Mammary epithelial cell (primary cell): ENCODE measurements around the gene C10orf95.

Experiments
- CTCF ChIP-seq, 2 donors: IDR thresholded peaks in 1 of 2; conservative IDR thresholded peaks in 1 of 2; 2 replicates each; pipeline ENCODE4 v1.5.1; 2011 to 2012; ENCODE audit warnings: inconsistent platforms in 2 of 2, low read length in 2 of 2, mild to moderate bottlenecking in 2 of 2, control low read depth in 1 of 2, low read depth in 1 of 2; ENCODE audit not compliant: insufficient read depth in 1 of 2; ENCODE audit errors: extremely low read depth in 1 of 2
- EZH2 ChIP-seq: IDR thresholded peaks from 2 replicates; pipeline ENCODE4 v1.6.1; 2012; ENCODE audit warnings: low read length, inconsistent platforms, borderline replicate concordance

DNA sequence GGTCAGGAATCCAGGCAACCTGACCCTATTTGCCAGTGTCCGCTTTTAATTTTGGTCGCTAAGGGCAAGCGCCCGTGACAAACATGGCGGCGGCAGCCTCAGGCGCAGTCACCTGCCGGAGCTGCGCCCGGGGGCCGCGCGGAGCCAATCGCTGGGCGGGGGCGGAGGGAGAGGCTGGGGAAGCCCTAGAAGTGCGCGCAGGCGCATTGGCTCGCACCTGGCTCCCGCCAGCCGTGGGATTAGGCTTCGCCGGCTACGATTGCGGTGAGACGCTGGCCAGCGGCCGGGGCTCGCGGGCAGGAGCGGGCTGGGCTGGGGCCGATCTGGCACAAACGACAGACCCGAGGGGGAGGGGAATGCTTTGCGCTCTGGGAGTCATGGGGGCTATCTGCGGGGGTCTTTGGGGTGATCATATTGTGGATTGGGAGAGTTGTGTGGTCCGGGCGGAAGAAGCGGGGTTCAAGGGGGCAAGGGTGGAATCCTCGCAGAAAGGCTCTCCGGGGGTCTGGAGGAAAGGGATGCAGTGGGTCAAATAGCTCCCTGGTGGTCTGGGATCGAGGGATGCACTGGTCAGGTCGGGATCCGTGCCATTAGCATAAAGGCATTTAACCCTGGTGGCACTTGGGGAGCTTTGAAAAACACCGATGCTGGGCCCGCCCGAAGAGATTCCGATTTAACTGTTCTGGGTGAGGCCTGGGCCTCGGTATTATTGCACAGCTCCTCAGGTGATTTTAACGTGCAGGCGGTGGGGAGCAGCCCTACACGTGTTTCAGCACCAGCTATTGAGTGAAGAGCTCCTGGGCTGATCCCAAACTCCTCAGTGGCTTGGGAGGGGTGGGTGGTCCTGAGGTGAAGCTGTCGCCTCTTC lies 10.1 kb upstream of the C10orf95 start:
- TF ChIP-seq CTCF (conservative IDR thresholded peaks at IDR 0.05 in 1 of 2, IDR thresholded peaks at IDR 0.05 in 1 of 2; ENCODE audit: extremely low read depth in 1 of 2, insufficient read depth in 1 of 2, low read depth in 1 of 2, low read length in 2 of 2) (no peak), EZH2 (no peak)
